ENCODE data around the gene DNLZ. TPM values are rescaled to one million over a fixed set of nuclear protein-coding genes. Genes with fewer than 3 reads are reported as not detected.

Gene DNLZ
- total and polyA plus RNA-seq, 5 experiments from 2014 or later, result 32.8 to 58.1 (median 51.6) TPM

GRCh38 chr9:136318776-136319241 lies 44.7 kb downstream of the DNLZ start:
- Mint-ChIP-seq H3K27ac (no peak overlapping the region), H3K4me1 (peaks cover 0 to 16% (median 7%) of the 10 kb centered on the region in 4 donors)
- POLR2A ChIA-PET, result no interaction called here

GRCh38 chr9:136318111-136318775 lies 45.3 kb downstream of the DNLZ start:
- no peak overlapping the region for H3K4me3 Mint-ChIP-seq
- DNase-seq, result no peak
- ATAC-seq, result no peak
- H3K36me3 Mint-ChIP-seq, result peaks cover 0 to 11% (median 0%) of the 10 kb centered on the region in 3 donors
- peak overlapping the region in 1 of 10 donors; percentile 15 for H3K27ac Mint-ChIP-seq
- peaks cover 0 to 14% (median 0%) of the 10 kb centered on the region in 9 donors for H3K9me3 Mint-ChIP-seq
- H3K27me3 Mint-ChIP-seq, result no peaks in the 10 kb centered on the region
- POLR2A ChIA-PET, result no interaction called here
- peaks cover 0 to 11% (median 5%) of the 10 kb centered on the region in 4 donors for H3K4me1 Mint-ChIP-seq

More at GRCh38 chr9:136318776-136319241, 44.7 kb downstream of the DNLZ start:
- no peak overlapping the region for H3K4me3 Mint-ChIP-seq
- peaks cover 0 to 11% (median 0%) of the 10 kb centered on the region in 3 donors for H3K36me3 Mint-ChIP-seq
- peaks cover 0 to 14% (median 0%) of the 10 kb centered on the region in 9 donors for H3K9me3 Mint-ChIP-seq
- H3K27me3 Mint-ChIP-seq, result no peaks in the 10 kb centered on the region
- DNase-seq, result no peak
- ATAC-seq, result no peak

DNA sequence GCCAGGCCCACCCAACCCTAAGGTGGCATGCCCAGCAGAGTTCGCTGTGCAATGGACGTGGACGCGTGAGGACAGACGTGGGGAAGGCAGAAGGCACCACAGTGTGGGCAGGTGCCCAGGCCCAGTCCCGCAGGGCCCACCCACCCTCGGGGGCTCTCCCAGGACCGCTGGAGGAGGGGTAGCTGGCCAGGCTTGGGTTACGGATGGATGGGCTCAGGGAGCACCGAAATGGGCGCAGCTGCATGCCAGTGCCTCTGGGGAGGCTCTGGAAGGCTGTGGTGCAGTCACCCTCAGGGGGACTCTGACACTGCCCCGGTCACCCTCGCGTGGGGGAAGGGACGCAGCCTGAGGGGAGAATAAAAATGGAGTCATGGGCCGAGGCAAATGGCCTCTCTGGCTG lies 45.8 kb downstream of the DNLZ start:
- POLR2A ChIA-PET, result no interaction called here
- H3K36me3 Mint-ChIP-seq, result peaks cover 0 to 11% (median 0%) of the 10 kb centered on the region in 3 donors
- peaks cover 0 to 11% (median 3%) of the 10 kb centered on the region in 4 donors for H3K4me1 Mint-ChIP-seq
- DNase-seq (no peak), ATAC-seq (no peak)
- no peak overlapping the region for H3K4me3 Mint-ChIP-seq
- peak overlapping the region in 1 of 10 donors; percentile 15 for H3K27ac Mint-ChIP-seq
- no peaks in the 10 kb centered on the region for H3K27me3 Mint-ChIP-seq
- peaks cover 0 to 14% (median 0%) of the 10 kb centered on the region in 9 donors for H3K9me3 Mint-ChIP-seq

DNA sequence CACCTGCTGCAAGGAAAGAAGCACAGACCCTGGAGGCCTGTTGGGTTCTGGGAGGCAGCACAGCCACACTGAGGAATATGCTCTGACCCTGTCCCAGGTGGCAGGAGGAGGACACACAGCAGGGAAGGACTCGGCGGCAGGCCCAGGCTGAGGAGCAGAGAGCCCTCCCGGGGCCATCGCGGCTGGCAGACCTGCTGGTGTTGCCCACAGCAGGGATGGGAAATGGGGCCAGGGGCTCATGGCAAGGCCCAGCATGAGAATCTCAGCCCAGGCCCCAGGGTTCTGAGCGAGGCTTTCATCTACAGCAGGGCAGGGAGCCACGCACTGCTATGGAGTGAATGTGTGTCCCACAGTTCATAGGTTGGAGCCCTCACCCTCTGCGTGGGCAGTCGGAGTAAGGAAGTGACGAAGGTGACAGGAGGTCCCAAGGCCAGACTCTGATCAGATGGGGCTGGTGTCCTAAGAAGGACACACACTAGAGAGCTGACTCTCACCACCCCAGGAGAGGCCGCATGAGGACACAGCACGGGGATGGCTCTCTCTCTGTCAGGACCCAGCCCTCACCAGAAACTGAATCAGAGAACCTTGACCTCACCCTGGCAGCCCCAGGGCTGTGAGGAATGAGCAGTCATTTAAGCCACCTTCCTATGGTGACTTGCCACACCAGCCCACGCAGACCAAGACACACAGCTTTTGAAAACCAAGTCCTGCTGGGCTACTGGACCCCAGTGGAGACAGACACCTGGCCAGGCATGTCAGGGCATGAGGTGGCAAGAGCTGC lies 46.5 kb downstream of the DNLZ start:
- POLR2A ChIA-PET, result no interaction called here
- Mint-ChIP-seq H3K4me3 (peak overlapping the region in 1 of 10 donors; percentile 82), H3K27ac (peak overlapping the region in 2 of 10 donors; percentile 73 to 84), H3K27me3 (no peaks in the 10 kb centered on the region), H3K9me3 (peaks cover 0 to 14% (median 0%) of the 10 kb centered on the region in 9 donors), H3K36me3 (peaks cover 0 to 11% (median 0%) of the 10 kb centered on the region in 3 donors), H3K4me1 (peaks cover 0 to 11% (median 2%) of the 10 kb centered on the region in 4 donors)
- ATAC-seq, result no peak
- DNase-seq, result no peak

DNA sequence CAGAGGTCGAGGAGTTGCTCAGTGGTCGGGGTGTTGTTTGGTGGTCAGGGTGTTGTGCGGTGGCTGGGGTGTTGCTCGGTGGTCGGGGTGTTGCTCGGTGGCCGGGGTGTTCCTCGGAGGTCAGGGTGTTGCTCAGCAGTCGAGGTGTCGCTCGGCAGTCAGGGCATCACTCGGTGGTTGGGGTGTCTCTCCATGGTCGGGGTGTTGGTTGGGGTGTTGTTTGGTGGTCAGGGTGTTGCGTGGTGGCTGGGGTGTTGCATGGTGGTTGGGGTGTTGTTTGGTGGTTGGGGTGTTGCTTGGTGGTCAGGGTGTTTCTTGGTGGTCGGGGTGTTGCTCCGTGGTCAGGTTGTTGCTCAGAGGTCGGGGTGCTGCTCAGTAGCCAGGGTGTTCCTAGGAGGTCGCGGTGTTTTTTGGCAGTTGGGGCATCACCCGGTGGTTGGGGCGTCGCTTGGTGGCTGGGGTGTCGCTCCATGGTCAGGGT lies 47.2 kb downstream of the DNLZ start:
- no peak for ATAC-seq

DNA sequence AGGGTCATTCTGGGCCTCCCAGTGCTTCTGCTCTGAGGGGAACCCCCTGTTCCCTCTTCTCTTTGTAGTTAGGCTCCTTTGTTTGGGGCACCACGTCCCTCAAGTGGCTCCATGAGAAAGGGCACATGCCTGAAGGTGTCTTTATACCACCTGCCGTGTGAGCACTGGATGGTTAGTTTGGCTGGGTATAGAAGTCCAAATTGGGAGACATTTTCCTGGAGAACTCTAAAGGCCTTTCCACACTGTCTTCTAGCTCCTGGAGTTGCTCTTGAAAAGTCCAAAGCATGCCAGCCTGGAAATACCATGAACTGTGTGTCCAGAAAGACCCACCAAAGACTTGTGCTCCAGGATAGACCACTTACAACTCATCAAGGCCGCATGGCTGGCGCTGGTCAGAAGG lies 48.6 kb downstream of the DNLZ start:
- ATAC-seq (no peak), DNase-seq (no peak)
- Mint-ChIP-seq H3K4me1 (peaks cover 0 to 11% (median 1%) of the 10 kb centered on the region in 4 donors), H3K4me3 (no peak overlapping the region), H3K9me3 (peaks cover 0 to 14% (median 0%) of the 10 kb centered on the region in 9 donors), H3K36me3 (peaks cover 0 to 11% (median 0%) of the 10 kb centered on the region in 3 donors), H3K27ac (peak overlapping the region in 1 of 10 donors; percentile 52), H3K27me3 (no peaks in the 10 kb centered on the region)
- POLR2A ChIA-PET, result no interaction called here

More for the DNA sequence above, 47.2 kb downstream of the DNLZ start:
- Mint-ChIP-seq H3K27ac (peak overlapping the region in 3 of 10 donors; percentile 73 to 95 (median 84)), H3K4me1 (peaks cover 0 to 11% (median 1%) of the 10 kb centered on the region in 4 donors), H3K4me3 (peak overlapping the region in 2 of 10 donors; percentile 59 to 82), H3K36me3 (peaks cover 0 to 11% (median 0%) of the 10 kb centered on the region in 3 donors), H3K27me3 (no peaks in the 10 kb centered on the region), H3K9me3 (peaks cover 0 to 14% (median 0%) of the 10 kb centered on the region in 9 donors)
- DNase-seq, result peak in 2 of 10 donors; percentile 29 to 68
- POLR2A ChIA-PET, result no interaction called here

DNA sequence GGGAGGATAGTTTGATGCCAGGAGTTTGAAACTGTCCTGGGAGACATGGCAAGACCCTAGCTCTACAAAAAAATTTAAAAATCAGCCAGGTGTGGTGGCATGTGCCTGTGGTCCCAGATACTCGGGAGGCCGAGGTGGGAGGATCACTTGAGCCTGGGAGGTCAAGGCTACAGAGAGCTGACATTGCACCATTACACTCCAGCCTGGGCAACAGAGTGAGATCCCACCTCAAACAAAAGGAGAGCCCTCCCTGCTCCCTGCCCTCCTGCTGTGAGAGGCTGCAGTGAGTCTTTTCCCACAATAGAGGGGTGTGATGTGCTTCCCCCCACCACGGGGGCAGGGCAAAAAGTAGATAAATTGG lies 49.5 kb downstream of the DNLZ start:
- peaks cover 0 to 11% (median 1%) of the 10 kb centered on the region in 4 donors for H3K4me1 Mint-ChIP-seq
- ATAC-seq (no peak), DNase-seq (no peak)
- POLR2A ChIA-PET, result no interaction called here
- H3K9me3 Mint-ChIP-seq, result peaks cover 0 to 14% (median 0%) of the 10 kb centered on the region in 9 donors
- H3K27ac Mint-ChIP-seq, result no peak overlapping the region
- H3K27me3 Mint-ChIP-seq, result no peaks in the 10 kb centered on the region
- no peak overlapping the region for H3K4me3 Mint-ChIP-seq
- peaks cover 0 to 11% (median 0%) of the 10 kb centered on the region in 3 donors for H3K36me3 Mint-ChIP-seq

GRCh38 chr9:136313111-136314055 lies 50.2 kb downstream of the DNLZ start:
- H3K27ac Mint-ChIP-seq, result no peak overlapping the region
- ATAC-seq, result no peak
- H3K9me3 Mint-ChIP-seq, result peaks cover 0 to 14% (median 0%) of the 10 kb centered on the region in 9 donors
- peaks cover 0 to 11% (median 0%) of the 10 kb centered on the region in 3 donors for H3K36me3 Mint-ChIP-seq
- POLR2A ChIA-PET, result no interaction called here
- no peak overlapping the region for H3K4me3 Mint-ChIP-seq
- H3K4me1 Mint-ChIP-seq, result peaks cover 0 to 11% (median 1%) of the 10 kb centered on the region in 4 donors
- no peaks in the 10 kb centered on the region for H3K27me3 Mint-ChIP-seq
- no peak for DNase-seq

GRCh38 chr9:136312436-136312835 lies 51.1 kb downstream of the DNLZ start:
- Mint-ChIP-seq H3K9me3 (peaks cover 0 to 14% (median 0%) of the 10 kb centered on the region in 9 donors), H3K27ac (no peak overlapping the region), H3K4me3 (no peak overlapping the region), H3K36me3 (peaks cover 0 to 11% (median 0%) of the 10 kb centered on the region in 3 donors), H3K4me1 (peaks cover 0 to 9% (median 1%) of the 10 kb centered on the region in 4 donors), H3K27me3 (no peaks in the 10 kb centered on the region)
- DNase-seq, result peak in 9 of 10 donors; percentile 23 to 47 (median 38)
- POLR2A ChIA-PET, result no interaction called here
- ATAC-seq, result peak; percentile 70 to 81

DNA sequence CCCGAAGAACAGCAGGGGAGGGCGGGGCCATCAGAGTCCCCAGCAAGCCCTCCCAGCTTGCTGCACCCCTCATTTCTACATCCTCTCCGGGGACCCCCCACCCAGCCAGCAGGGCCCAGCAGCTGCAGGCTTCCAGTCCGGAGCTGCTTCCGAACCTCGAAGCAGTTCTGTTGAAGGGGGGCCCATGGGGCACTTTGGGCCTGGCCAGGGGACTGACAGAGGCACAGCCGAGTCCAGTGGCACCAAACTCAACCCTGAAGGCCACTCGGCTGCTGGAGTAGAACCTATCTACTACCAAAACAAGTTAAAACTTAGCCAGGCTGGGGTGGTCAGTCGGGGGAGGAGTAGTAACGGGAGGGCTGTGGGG lies 51.6 kb downstream of the DNLZ start:
- H3K9me3 Mint-ChIP-seq, result peaks cover 0 to 14% (median 0%) of the 10 kb centered on the region in 9 donors
- no peak for DNase-seq
- peaks cover 0 to 11% (median 0%) of the 10 kb centered on the region in 3 donors for H3K36me3 Mint-ChIP-seq
- H3K27ac Mint-ChIP-seq, result no peak overlapping the region
- ATAC-seq, result no peak
- H3K27me3 Mint-ChIP-seq, result no peaks in the 10 kb centered on the region
- H3K4me3 Mint-ChIP-seq, result no peak overlapping the region
- POLR2A ChIA-PET, result no interaction called here
- peaks cover 0 to 7% (median 1%) of the 10 kb centered on the region in 4 donors for H3K4me1 Mint-ChIP-seq

GRCh38 chr9:136311051-136312008 lies 52.2 kb downstream of the DNLZ start:
- peaks cover 0 to 11% (median 0%) of the 10 kb centered on the region in 3 donors for H3K36me3 Mint-ChIP-seq

More at GRCh38 chr9:136311051-136312008, 52.2 kb downstream of the DNLZ start:
- peak; percentile 43 to 50 for ATAC-seq
- POLR2A ChIA-PET, result no interaction called here
- Mint-ChIP-seq H3K27me3 (peaks cover 0 to 2% (median 0%) of the 10 kb centered on the region in 5 donors), H3K4me1 (peaks cover 0 to 11% (median under 1%) of the 10 kb centered on the region in 4 donors), H3K9me3 (peaks cover 0 to 11% (median 0%) of the 10 kb centered on the region in 9 donors), H3K4me3 (peak overlapping the region in 1 of 10 donors; percentile 21), H3K27ac (no peak overlapping the region)
- DNase-seq, result no peak

Data from naive thymus-derived CD8-positive, alpha-beta T cell (primary cell).